Measurements from ENCODE around the gene CEP112.

DNA sequence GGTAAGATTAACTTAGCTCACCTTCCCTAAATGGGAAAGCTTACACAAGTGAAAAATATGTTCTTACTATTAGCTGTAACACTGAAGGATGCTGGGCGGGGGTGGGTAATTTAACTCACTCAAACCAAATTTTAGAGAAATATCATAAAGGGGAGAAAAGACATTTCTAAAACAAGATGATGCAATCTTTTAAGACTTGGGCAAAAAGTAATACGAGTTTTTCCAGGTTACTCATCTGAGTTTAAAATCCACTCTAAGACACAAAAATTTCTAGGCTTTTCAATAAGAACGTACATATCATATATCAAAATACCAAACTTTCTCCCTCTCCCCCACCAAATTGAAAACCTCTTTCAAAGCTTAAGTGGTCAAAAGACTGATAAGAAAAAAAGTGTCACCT lies 228.8 kb downstream of the CEP112 start:
- TF ChIP-seq, protein P1, sequence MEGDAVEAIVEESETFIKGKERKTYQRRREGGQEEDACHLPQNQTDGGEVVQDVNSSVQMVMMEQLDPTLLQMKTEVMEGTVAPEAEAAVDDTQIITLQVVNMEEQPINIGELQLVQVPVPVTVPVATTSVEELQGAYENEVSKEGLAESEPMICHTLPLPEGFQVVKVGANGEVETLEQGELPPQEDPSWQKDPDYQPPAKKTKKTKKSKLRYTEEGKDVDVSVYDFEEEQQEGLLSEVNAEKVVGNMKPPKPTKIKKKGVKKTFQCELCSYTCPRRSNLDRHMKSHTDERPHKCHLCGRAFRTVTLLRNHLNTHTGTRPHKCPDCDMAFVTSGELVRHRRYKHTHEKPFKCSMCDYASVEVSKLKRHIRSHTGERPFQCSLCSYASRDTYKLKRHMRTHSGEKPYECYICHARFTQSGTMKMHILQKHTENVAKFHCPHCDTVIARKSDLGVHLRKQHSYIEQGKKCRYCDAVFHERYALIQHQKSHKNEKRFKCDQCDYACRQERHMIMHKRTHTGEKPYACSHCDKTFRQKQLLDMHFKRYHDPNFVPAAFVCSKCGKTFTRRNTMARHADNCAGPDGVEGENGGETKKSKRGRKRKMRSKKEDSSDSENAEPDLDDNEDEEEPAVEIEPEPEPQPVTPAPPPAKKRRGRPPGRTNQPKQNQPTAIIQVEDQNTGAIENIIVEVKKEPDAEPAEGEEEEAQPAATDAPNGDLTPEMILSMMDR (IDR thresholded peaks at IDR 0.05) = no peak
- no peak for TF ChIP-seq POLR2AphosphoS5 (IDR thresholded peaks at IDR 0.05; ENCODE audit: low read depth, low read length)
